HepG2 (cell line): ENCODE measurements around the gene CALN1.

ENCODE experiments used
- AGO2 ChIP-seq: fragments of 200-400 bp; formaldehyde crosslinking; optimal IDR thresholded peaks from 2 replicates; pipeline ENCODE3; 2017; ENCODE audit warnings: mild to moderate bottlenecking, low read depth, low read length, moderate library complexity
- CEBPB ChIP-seq: IDR thresholded peaks from 2 replicates; pipeline ENCODE4 v1.6.1; 2011; ENCODE audit warnings: low read depth, low read length, improper control_type of control experiment, borderline replicate concordance
- CTCF ChIP-seq: sonication (generic); formaldehyde crosslinking; IDR thresholded peaks from 2 replicates; pipeline ENCODE4 v1.5.0; 2020; ENCODE audit warnings: mild to moderate bottlenecking, missing genetic modification reagents, moderate library complexity
- EEA1 ChIP-seq: sonication (generic); formaldehyde crosslinking; IDR thresholded peaks from 2 replicates; pipeline ENCODE4 v1.5.1; 2020; ENCODE audit warnings: mild to moderate bottlenecking, missing genetic modification reagents, borderline replicate concordance
- SNRNP70 ChIP-seq: fragments of 200-400 bp; formaldehyde crosslinking; IDR thresholded peaks from 2 replicates; pipeline ENCODE4 v1.6.1; 2017; ENCODE audit warnings: mild to moderate bottlenecking, low read depth, low read length, moderate library complexity
- STAT5B ChIP-seq: sonication (generic); formaldehyde crosslinking; IDR thresholded peaks from 2 replicates; pipeline ENCODE4 v1.4.0; 2020; ENCODE audit warnings: missing genetic modification reagents
- TAF1 ChIP-seq: sonication (generic); formaldehyde crosslinking; IDR thresholded peaks from 2 replicates; pipeline ENCODE4 v1.4.0; 2020; ENCODE audit warnings: missing genetic modification reagents
- TCF7L2 ChIP-seq: IDR thresholded peaks from 2 replicates; pipeline ENCODE4 v1.6.1; 2011; ENCODE audit warnings: mild to moderate bottlenecking, low read depth, low read length, moderate library complexity
- YEATS4 ChIP-seq: sonication (generic); formaldehyde crosslinking; IDR thresholded peaks from 2 replicates; pipeline ENCODE4 v1.4.0; 2020; ENCODE audit warnings: missing genetic modification reagents, borderline replicate concordance
- ZNF318 ChIP-seq: sonication (generic); formaldehyde crosslinking; IDR thresholded peaks from 2 replicates; pipeline ENCODE4 v1.4.0; 2020; ENCODE audit warnings: mild to moderate bottlenecking, missing genetic modification reagents
- ZNF451 ChIP-seq: sonication (generic); formaldehyde crosslinking; IDR thresholded peaks from 2 replicates; pipeline ENCODE4 v1.5.0; 2020; ENCODE audit warnings: mild to moderate bottlenecking, missing genetic modification reagents
- ZNF747 ChIP-seq: sonication (generic); formaldehyde crosslinking; IDR thresholded peaks from 2 replicates; pipeline ENCODE4 v1.8.1; 2023; ENCODE audit warnings: missing genetic modification reagents, mild to moderate bottlenecking, borderline replicate concordance
- TF ChIP-seq, protein P1 (sequence below): sonication (generic); formaldehyde crosslinking; IDR thresholded peaks from 2 replicates; pipeline ENCODE4 v1.8.1; 2022; ENCODE audit warnings: low read depth, mild to moderate bottlenecking, missing genetic modification reagents
- TF ChIP-seq, protein P2 (sequence below): sonication (generic); formaldehyde crosslinking; IDR thresholded peaks from 2 replicates; pipeline ENCODE4 v1.5.1; 2020; ENCODE audit warnings: mild to moderate bottlenecking, missing genetic modification reagents, borderline replicate concordance

DNA sequence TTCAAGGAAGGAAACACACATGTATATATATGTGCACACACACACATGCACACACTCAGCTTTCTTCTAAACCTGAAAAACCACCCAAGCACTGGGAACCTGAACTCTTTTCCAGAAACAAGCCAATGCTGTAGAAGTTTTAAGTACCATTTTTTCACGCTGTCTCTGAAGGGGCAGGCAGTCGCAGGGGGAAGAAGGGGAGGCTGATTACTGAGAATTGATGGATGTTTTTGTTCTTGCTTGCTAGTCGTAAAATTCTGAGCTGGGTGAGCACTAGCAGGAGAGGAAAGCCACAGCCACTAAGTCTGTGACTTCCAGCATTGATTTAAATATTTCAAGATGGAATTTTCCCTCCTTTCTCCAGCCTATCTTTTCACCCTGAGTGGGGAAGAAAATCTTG, 391.8 kb downstream of the CALN1 start:
- TF ChIP-seq CTCF (CRISPR knock-in tag) (no peak), TCF7L2 (no peak), EEA1 (CRISPR knock-in tag) (no peak), ZNF318 (CRISPR knock-in tag) (no peak), SNRNP70 (no peak), TAF1 (CRISPR knock-in tag) (no peak), ZNF747 (CRISPR knock-in tag) (no peak), AGO2 (no peak), STAT5B (no peak), YEATS4 (no peak), CEBPB (no peak), ZNF451 (CRISPR knock-in tag) (no peak)
- TF ChIP-seq, protein P1, sequence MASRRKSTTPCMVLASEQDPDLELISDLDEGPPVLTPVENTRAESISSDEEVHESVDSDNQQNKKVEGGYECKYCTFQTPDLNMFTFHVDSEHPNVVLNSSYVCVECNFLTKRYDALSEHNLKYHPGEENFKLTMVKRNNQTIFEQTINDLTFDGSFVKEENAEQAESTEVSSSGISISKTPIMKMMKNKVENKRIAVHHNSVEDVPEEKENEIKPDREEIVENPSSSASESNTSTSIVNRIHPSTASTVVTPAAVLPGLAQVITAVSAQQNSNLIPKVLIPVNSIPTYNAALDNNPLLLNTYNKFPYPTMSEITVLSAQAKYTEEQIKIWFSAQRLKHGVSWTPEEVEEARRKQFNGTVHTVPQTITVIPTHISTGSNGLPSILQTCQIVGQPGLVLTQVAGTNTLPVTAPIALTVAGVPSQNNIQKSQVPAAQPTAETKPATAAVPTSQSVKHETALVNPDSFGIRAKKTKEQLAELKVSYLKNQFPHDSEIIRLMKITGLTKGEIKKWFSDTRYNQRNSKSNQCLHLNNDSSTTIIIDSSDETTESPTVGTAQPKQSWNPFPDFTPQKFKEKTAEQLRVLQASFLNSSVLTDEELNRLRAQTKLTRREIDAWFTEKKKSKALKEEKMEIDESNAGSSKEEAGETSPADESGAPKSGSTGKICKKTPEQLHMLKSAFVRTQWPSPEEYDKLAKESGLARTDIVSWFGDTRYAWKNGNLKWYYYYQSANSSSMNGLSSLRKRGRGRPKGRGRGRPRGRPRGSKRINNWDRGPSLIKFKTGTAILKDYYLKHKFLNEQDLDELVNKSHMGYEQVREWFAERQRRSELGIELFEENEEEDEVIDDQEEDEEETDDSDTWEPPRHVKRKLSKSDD (CRISPR knock-in tag) = no peak
- TF ChIP-seq, protein P2, sequence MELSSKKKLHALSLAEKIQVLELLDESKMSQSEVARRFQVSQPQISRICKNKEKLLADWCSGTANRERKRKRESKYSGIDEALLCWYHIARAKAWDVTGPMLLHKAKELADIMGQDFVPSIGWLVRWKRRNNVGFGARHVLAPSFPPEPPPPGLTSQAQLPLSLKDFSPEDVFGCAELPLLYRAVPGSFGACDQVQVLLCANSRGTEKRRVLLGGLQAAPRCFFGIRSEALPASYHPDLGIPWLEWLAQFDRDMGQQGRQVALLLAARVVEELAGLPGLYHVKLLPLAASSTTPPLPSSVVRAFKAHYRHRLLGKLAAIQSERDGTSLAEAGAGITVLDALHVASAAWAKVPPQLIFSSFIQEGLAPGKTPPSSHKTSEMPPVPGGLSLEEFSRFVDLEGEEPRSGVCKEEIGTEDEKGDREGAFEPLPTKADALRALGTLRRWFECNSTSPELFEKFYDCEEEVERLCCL = no peak
